ENCODE measurements around the gene CUEDC1.
"Not testable (repeated sequence)": the region's sequence is repeated elsewhere in the genome, so short reads cannot be mapped to it uniquely, and the experiment has no call there.

The CUEDC1 gene

DNA sequence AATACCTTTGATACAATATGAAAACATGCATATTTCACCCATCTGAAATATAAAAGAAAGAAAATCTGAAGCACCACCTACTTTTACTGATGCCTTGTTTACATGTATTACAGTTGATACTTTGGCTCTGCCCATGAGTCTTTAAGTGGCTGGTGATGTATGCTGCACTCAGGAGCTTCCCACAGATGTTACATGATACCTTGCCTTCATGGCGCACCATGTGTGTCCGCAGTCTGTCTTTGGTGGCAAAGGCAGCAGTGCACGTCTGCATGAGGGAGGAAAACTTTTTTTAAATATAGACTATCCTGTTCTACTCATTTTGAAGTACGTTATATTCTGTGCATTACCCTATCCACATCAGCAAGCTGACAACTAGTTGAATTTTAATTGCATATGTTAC, 25.3 kb upstream of the CUEDC1 start:
- Histone ChIP-seq H3K4me2 (no peak overlapping the region), H3K27ac (no peak overlapping the region), H3K9ac (no peak overlapping the region), H3K4me1 (peaks cover 33 to 42% (median 39%) of the 10 kb centered on the region in 10 experiments), H3K9me3 (replicated peaks in 1 of 11) (no peaks in the 10 kb centered on the region), H3K36me3 (peaks cover 76 to 100% (median 92%) of the 10 kb centered on the region in 11 experiments), H4K20me1 (peaks cover 75 to 97% (median 86%) of the 10 kb centered on the region in 11 experiments), H3K27me3 (no peaks in the 10 kb centered on the region), H3K4me3 (no peak overlapping the region)
- TF ChIP-seq Cebpa-rat (IDR thresholded peaks at IDR 0.05), result no peak

DNA sequence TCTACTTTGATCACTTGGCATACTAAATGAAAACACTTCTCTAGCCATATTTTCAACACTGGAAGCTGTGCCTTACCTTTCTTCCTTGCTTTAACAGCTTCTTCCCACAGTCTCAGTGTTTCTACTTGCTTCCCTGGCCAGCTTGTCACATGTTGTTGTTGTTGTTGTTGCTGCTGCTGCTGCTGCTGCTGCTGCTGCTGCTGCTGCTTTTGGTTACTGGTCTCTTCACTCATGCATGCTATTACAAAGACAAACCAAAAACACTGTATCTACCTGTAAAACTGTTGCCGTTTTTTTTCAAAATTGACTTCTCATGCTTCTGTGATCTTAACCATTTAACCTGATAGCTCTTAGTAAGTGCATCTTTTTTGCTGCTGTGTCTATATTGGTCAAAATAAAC, 23.9 kb upstream of the CUEDC1 start:
- Histone ChIP-seq H3K27ac (no peak overlapping the region), H3K27me3 (no peaks in the 10 kb centered on the region), H3K4me1 (peaks cover 19 to 28% (median 25%) of the 10 kb centered on the region in 10 experiments), H3K9ac (no peak overlapping the region), H3K4me2 (no peak overlapping the region), H3K4me3 (no peak overlapping the region), H3K36me3 (peaks cover 90 to 100% (median 97%) of the 10 kb centered on the region in 11 experiments), H4K20me1 (peaks cover 62 to 93% (median 82%) of the 10 kb centered on the region in 11 experiments), H3K9me3 (replicated peaks in 1 of 11) (no peaks in the 10 kb centered on the region)
- TF ChIP-seq Cebpa-rat (IDR thresholded peaks at IDR 0.05), result no peak

DNA sequence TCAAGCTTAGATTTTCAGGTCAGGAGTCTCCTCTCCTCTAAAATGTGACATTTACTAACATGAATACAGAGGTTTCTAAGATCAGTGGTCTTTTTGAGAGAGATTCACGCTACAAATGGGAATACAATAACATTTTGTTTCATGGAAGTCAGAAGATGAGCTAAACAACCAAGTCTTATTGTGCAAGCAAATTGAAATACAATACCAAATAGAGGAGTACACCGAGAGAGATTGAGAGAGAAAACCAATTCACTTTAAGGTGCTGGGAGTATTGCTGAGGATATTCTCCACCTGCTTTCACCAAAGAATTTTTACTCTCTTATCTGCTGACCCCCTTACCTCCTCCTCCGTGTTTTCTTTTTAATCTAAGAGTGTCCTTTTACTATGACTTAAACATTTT, 21.4 kb upstream of the CUEDC1 start:
- Histone ChIP-seq H4K20me1 (peaks cover 37 to 68% (median 58%) of the 10 kb centered on the region in 11 experiments), H3K4me3 (no peak overlapping the region), H3K4me2 (no peak overlapping the region), H3K27ac (no peak overlapping the region), H3K9ac (no peak overlapping the region), H3K27me3 (no peaks in the 10 kb centered on the region), H3K36me3 (peaks cover 86 to 100% (median 94%) of the 10 kb centered on the region in 11 experiments), H3K4me1 (peaks cover 0 to 3% (median under 1%) of the 10 kb centered on the region in 10 experiments; a peak in 7 of 20 replicates), H3K9me3 (replicated peaks in 1 of 11) (no peaks in the 10 kb centered on the region)
- no peak for TF ChIP-seq Cebpa-rat (IDR thresholded peaks at IDR 0.05)

DNA sequence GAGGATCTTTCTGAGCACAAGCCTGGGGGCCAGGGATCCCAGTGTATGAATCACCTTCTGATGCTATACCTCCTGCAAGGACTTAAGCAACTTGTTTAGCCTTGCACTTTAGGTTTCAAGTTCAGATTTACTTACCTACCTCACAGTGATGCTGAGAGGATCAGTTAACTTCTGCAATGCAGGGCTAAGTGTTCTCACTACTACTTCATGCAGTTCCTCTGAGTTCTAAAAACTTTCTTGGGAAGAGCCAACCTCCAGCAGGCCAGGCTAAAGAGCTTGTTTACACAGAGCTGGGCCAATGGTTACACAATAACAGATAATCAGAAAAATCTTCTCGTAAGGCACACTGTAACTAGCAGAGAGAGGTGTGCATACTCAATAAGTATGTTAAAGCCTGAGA, 19.8 kb upstream of the CUEDC1 start:
- Histone ChIP-seq H3K9ac (no peak overlapping the region), H3K27me3 (no peaks in the 10 kb centered on the region), H3K27ac (no peak overlapping the region), H3K36me3 (peaks cover 73 to 94% (median 85%) of the 10 kb centered on the region in 11 experiments), H3K4me1 (no peaks in the 10 kb centered on the region; a peak in 1 of 20 replicates), H4K20me1 (peaks cover 26 to 53% (median 44%) of the 10 kb centered on the region in 11 experiments; a peak in 18 of 22 replicates), H3K4me2 (no peak overlapping the region), H3K9me3 (replicated peaks in 1 of 11) (no peaks in the 10 kb centered on the region), H3K4me3 (no peak overlapping the region)
- no peak for TF ChIP-seq Cebpa-rat (IDR thresholded peaks at IDR 0.05)

DNA sequence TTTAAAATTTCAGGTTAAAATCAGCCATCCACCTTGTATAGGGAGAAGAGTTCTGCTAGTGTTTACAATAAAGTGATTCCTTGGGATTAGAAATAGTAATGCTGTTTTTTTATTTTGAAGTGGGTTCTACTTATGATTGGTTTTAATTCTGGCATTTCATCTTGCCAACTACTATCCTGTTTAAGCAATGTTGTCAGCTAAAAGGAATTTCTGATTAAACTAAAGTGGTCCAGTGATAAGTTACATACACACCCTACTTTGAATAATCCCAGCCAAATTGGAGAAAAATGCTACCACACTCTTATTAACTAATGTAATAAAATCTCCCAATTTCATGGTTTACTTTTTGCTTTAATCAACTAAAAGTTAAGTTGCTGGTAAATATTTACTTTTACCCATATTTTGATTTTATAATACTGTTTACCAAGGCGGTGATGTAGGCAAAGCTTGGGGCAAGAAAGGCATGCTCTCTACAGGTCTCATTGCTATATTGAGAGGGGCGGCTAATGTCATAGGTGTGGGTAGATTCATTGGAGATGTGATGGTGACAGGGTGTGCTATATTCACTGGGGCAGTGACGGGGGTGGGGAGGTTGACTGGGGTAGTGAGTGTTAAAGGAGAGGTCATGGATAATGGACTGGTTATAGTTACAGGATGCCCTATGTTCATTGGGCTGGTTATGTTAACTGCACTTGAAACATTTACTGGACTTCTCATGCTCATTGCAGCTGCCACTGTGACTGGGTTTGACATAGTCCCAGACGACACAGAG, 19.0 kb upstream of the CUEDC1 start:
- not testable (repeated sequence) for H3K4me2 ChIP-seq; H3K4me3 ChIP-seq; H3K27me3 ChIP-seq; H3K9me3 ChIP-seq (replicated peaks in 1 of 11); H3K9ac ChIP-seq; H3K27ac ChIP-seq; H3K4me1 ChIP-seq
- Histone ChIP-seq H4K20me1 (peaks cover 22 to 45% (median 38%) of the 10 kb centered on the region in 11 experiments; a peak in 18 of 22 replicates), H3K36me3 (peaks cover 65 to 86% (median 77%) of the 10 kb centered on the region in 11 experiments)

DNA sequence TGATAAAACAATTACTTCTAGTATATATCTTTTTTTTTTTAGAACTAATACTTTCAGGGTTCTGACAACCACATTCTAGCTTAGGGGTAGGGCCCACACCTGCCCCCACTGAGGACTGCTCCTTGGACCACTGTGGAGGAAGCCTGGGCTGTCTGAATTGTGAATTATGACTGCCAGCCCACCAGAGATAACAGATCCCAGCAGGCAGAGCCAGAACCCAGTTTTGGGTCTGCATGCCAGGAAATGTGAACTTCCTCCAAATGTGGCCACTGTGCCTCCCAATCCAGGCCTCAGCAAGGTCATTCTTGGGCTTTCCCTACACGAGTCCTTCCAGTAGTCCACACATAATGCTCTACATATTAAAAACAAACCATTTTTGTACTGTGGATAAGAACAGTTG, 16.9 kb upstream of the CUEDC1 start:
- TF ChIP-seq Cebpa-rat (IDR thresholded peaks at IDR 0.05), result no peak
- Histone ChIP-seq H3K9ac (no peak overlapping the region), H3K4me1 (no peaks in the 10 kb centered on the region; a peak in 1 of 20 replicates), H3K4me3 (no peak overlapping the region), H3K4me2 (no peak overlapping the region), H4K20me1 (peaks cover 14 to 35% (median 26%) of the 10 kb centered on the region in 11 experiments; a peak in 18 of 22 replicates), H3K36me3 (peaks cover 44 to 65% (median 56%) of the 10 kb centered on the region in 11 experiments), H3K27me3 (no peaks in the 10 kb centered on the region), H3K9me3 (replicated peaks in 1 of 11) (no peaks in the 10 kb centered on the region), H3K27ac (no peak overlapping the region)

DNA sequence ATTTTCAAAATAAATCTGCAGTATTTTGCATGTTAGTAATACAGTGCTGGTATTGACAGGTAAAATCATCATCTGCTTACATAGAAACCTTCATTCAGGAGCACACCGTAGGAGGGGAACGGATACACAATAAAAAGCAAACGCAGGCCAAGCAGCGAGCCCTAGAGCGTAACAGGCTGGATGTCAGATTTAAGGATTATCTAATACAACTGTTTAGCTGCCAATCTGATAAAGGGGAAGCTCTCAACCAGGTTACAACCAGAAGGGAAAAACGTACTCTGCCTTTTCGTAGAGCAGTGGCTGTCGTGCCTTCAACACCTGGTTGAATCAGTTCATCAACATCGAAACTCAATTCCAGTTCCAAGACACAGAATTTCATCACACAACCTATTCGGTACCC, 16.4 kb upstream of the CUEDC1 start:
- H3K9me3 ChIP-seq (replicated peaks in 1 of 11), result no peaks in the 10 kb centered on the region
- H3K4me2 ChIP-seq, result no peak overlapping the region
- H4K20me1 ChIP-seq, result peaks cover 10 to 30% (median 21%) of the 10 kb centered on the region in 11 experiments; a peak in 18 of 22 replicates
- no peak for TF ChIP-seq Cebpa-rat (IDR thresholded peaks at IDR 0.05)
- H3K27me3 ChIP-seq, result no peaks in the 10 kb centered on the region
- no peak overlapping the region for H3K27ac ChIP-seq
- H3K4me1 ChIP-seq, result no peaks in the 10 kb centered on the region; a peak in 1 of 20 replicates
- no peak overlapping the region for H3K9ac ChIP-seq
- peaks cover 38 to 59% (median 50%) of the 10 kb centered on the region in 11 experiments for H3K36me3 ChIP-seq
- no peak overlapping the region for H3K4me3 ChIP-seq

DNA sequence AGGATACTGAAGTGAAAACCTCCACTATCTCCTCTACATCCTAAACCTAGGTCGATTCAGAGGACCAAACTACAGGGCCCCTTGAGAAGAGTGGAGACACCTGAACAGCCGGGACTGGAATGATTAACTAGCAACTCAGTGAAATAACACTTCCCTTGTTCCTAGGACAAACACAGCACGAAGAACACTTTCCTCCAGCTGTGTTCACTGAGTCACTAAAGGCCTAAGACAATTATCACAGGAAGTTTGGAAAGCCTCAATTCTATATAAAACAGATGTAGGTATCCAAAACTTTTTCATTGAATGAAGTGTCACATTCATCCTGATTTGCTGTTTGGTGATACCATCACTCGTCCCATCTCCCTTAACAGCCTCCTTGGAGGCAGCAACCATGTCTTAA, 15.5 kb upstream of the CUEDC1 start:
- H4K20me1 ChIP-seq, result peaks cover 3 to 25% (median 13%) of the 10 kb centered on the region in 11 experiments; a peak in 17 of 22 replicates
- H3K27me3 ChIP-seq, result no peaks in the 10 kb centered on the region
- H3K4me2 ChIP-seq, result no peak overlapping the region
- H3K36me3 ChIP-seq, result peaks cover 29 to 51% (median 42%) of the 10 kb centered on the region in 11 experiments
- H3K9me3 ChIP-seq (replicated peaks in 1 of 11), result no peaks in the 10 kb centered on the region
- no peak for TF ChIP-seq Cebpa-rat (IDR thresholded peaks at IDR 0.05)
- no peak overlapping the region for H3K27ac ChIP-seq
- no peaks in the 10 kb centered on the region; a peak in 1 of 20 replicates for H3K4me1 ChIP-seq
- no peak overlapping the region for H3K9ac ChIP-seq
- H3K4me3 ChIP-seq, result no peak overlapping the region

DNA sequence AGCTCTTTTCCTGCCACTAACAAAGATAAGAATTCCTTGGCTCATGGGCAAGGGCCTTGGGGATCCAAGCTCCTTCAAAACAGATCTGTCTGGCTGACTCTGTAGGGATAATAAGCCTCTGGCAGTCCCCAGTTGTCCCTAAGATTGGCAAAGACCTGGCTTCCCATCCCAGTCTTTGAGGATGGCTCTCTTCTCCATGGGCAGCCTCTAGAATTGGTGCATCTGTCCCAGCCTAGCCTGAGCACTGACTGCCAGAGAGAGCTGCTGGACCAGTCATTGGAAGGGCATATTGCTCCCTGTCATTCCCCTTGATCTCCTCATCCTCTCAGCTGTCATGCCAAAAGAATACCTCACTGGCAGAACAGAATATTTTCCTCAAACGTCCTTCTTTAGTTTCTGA, 13.2 kb upstream of the CUEDC1 start:
- no peak overlapping the region for H3K4me3 ChIP-seq
- H3K27me3 ChIP-seq, result no peaks in the 10 kb centered on the region
- H3K4me1 ChIP-seq, result no peaks in the 10 kb centered on the region; a peak in 1 of 20 replicates
- peaks cover 0 to 10% (median 0%) of the 10 kb centered on the region in 11 experiments; a peak in 2 of 22 replicates for H4K20me1 ChIP-seq
- H3K4me2 ChIP-seq, result no peak overlapping the region
- H3K27ac ChIP-seq, result no peak overlapping the region
- H3K9me3 ChIP-seq (replicated peaks in 1 of 11), result no peaks in the 10 kb centered on the region
- H3K9ac ChIP-seq, result no peak overlapping the region
- H3K36me3 ChIP-seq, result peaks cover 8 to 28% (median 19%) of the 10 kb centered on the region in 11 experiments
- TF ChIP-seq Cebpa-rat (IDR thresholded peaks at IDR 0.05), result no peak

Data from BLaER1 treated with 17β-estradiol and CSF1 and Interleukin-3, amounts not matched to agents 10 nM and 100 nM (cell line).